Fibroblast of villous mesenchyme (primary cell): Measurements from ENCODE around the gene GIT2. TPM values are rescaled to one million over a fixed set of nuclear protein-coding genes. Genes with fewer than 3 reads are reported as not detected.

ENCODE experiments used
- DNase-seq: peaks from one replicate; pipeline ENCODE4 v3.0.0-alpha.2; 2010; ENCODE audit warnings: low read depth
- H3K4me3 ChIP-seq: 2 replicates; pipeline ENCODE4 v1.5.1; 2011; ENCODE audit warnings: low read depth, mild to moderate bottlenecking, low read length
- CTCF ChIP-seq: IDR thresholded peaks from 2 replicates; pipeline ENCODE4 v1.5.1; 2012; ENCODE audit warnings: low read depth, mild to moderate bottlenecking, low read length; ENCODE audit not compliant: insufficient read depth
- total RNA-seq: library from RNA; depleted of rRNA; stranded (reverse); fragments of >200 nt; gene quantifications from 2 replicates; pipeline ENCODE4 v1.2.3, GENCODE V29; 2012

Gene GIT2
- total RNA-seq, 1 donor: 54.4 TPM

- H3K4me3 ChIP-seq: no peak overlapping the region
- TF ChIP-seq CTCF: no peak
- DNase-seq: no peak
Measured at GRCh38 chr12:110033888-110034287, 37.7 kb upstream of the GIT2 start.

GRCh38 chr12:110029290-110029815 lies 33.2 kb upstream of the GIT2 start:
- TF ChIP-seq CTCF: no peak
- no peak overlapping the region for H3K4me3 ChIP-seq
- DNase-seq: no peak

GRCh38 chr12:110028323-110028722 lies 32.2 kb upstream of the GIT2 start:
- H3K4me3 ChIP-seq: no peak overlapping the region
- no peak for DNase-seq
- TF ChIP-seq CTCF: no peak

- no peak for TF ChIP-seq CTCF
- H3K4me3 ChIP-seq: no peak overlapping the region
- DNase-seq: no peak
Measured at GRCh38 chr12:110024051-110024450, 27.9 kb upstream of the GIT2 start.

GRCh38 chr12:110023059-110023980 lies 27.2 kb upstream of the GIT2 start:
- no peak overlapping the region for H3K4me3 ChIP-seq
- no peak for TF ChIP-seq CTCF
- DNase-seq: no peak

- TF ChIP-seq CTCF: no peak
- DNase-seq: no peak
Measured at GRCh38 chr12:110020956-110021355, 24.8 kb upstream of the GIT2 start.

More at GRCh38 chr12:110020956-110021355, 24.8 kb upstream of the GIT2 start:
- H3K4me3 ChIP-seq: no peak overlapping the region
